ENCODE measurements around the gene PTGER4. TPM values are rescaled to one million over a fixed set of nuclear protein-coding genes. Genes with fewer than 3 reads are reported as not detected.

Gene PTGER4
- total and polyA plus RNA-seq, 2 donors = 22.8 to 25.2 TPM

Other genes starting within 250 kb of the PTGER4 start
- 34.5 TPM for gene TTC33, start 76.0 kb downstream of the PTGER4 start, total RNA-seq
- gene TTC33, start 76.0 kb downstream of the PTGER4 start, polyA plus RNA-seq = 13.4 TPM
- 43.5 TPM for gene PRKAA1, start 118.5 kb downstream of the PTGER4 start, total RNA-seq
- 31.6 TPM for gene PRKAA1, start 118.5 kb downstream of the PTGER4 start, polyA plus RNA-seq
- 2,843 TPM for gene RPL37, start 155.3 kb downstream of the PTGER4 start, total RNA-seq
- 3,080 TPM for gene RPL37, start 155.3 kb downstream of the PTGER4 start, polyA plus RNA-seq
- gene CARD6, start 161.5 kb downstream of the PTGER4 start, total RNA-seq = 3.4 TPM
- 2.6 TPM for gene CARD6, start 161.5 kb downstream of the PTGER4 start, polyA plus RNA-seq
- gene C7, start 229.6 kb downstream of the PTGER4 start, total RNA-seq = 17.2 TPM
- 31.0 TPM for gene C7, start 229.6 kb downstream of the PTGER4 start, polyA plus RNA-seq

All from thymus (tissue), 2 donors.